Stomach (tissue), 9 donors: ENCODE results near the gene OTOG. TPM values are rescaled to one million over a fixed set of nuclear protein-coding genes. Genes with fewer than 3 reads are reported as not detected.

Source experiments
- DNase-seq, 2 donors: peaks; one replicate each; pipeline versions ENCODE4 v3.0.0 to v3.0.0-alpha.2; 2013 to 2019
- H3K27ac ChIP-seq, 5 donors: fragments of 200-600 bp in 4 of 5; sonication (generic) in 4 of 5; one replicate each; pipeline ENCODE4 v1.5.1; 2013 to 2019; ENCODE audit warnings: mild to moderate bottlenecking in 1 of 5, moderate library complexity in 1 of 5
- H3K27me3 ChIP-seq, 3 donors: fragments of 200-600 bp; sonication (generic); one replicate each; pipeline ENCODE4 v1.5.1; 2017 to 2019; ENCODE audit warnings: mixed run types in 1 of 3
- H3K36me3 ChIP-seq, 4 donors: fragments of 200-600 bp; sonication (generic); 1 replicate in 3 of 4; 2 replicates in 1 of 4; pipeline ENCODE4 v1.5.1; 2016 to 2019
- H3K4me1 ChIP-seq, 4 donors: fragments of 200-600 bp; sonication (generic); one replicate each; pipeline ENCODE4 v1.5.1; 2016 to 2019
- H3K4me3 ChIP-seq, 4 donors: fragments of 200-600 bp; sonication (generic) in 3 of 4; one replicate each; pipeline ENCODE4 v1.5.1; 2016 to 2019; ENCODE audit warnings: mild to moderate bottlenecking in 1 of 4
- H3K9me3 ChIP-seq, 4 donors: fragments of 200-600 bp; sonication (generic); one replicate each; pipeline ENCODE4 v1.5.1; 2016 to 2019
- EP300 ChIP-seq: sonication (generic); formaldehyde crosslinking; IDR thresholded peaks from one replicate; pipeline ENCODE4 v1.6.1; 2017; ENCODE audit warnings: antibody characterized with exemption
- POLR2A ChIP-seq, 4 donors: fragments of 450-650 bp; IDR thresholded peaks; one replicate each; pipeline ENCODE4 v1.6.1; 2016; ENCODE audit warnings: antibody characterized with exemption in 4 of 4, control low read depth in 2 of 4, mild to moderate bottlenecking in 1 of 4, moderate library complexity in 1 of 4
- POLR2AphosphoS5 ChIP-seq, 3 donors: sonication (generic); formaldehyde crosslinking; IDR thresholded peaks; one replicate each; pipeline ENCODE4 v1.6.1; 2016; ENCODE audit warnings: antibody characterized with exemption in 3 of 3
- WGBS, 5 donors: extraction: QIAGEN DNeasy Blood & Tissue Kit in 3 of 5; methylation state at CpG; one replicate each; pipeline versions ENCODE4 v1.1.5 to v1.1.7; 2013 to 2018; 5-methylcytosine and 5-hydroxymethylcytosine counted together
- intact Hi-C: fragments of 100-400 bp; cut with DNase I; formaldehyde crosslinking; loops from one replicate; pipeline ENCODE4 v1.15.1; 2023; ENCODE audit warnings: low total_unique reads
- polyA plus RNA-seq, 3 donors: library from polyadenylated mRNA; stranded (reverse); fragments of 200-250 nt; gene quantifications; one replicate each; pipeline ENCODE4 v1.2.3, GENCODE V29; 2013
- total RNA-seq, 5 donors: library from RNA; depleted of rRNA; stranded (reverse); fragments of >200 nt; gene quantifications; one replicate each; pipeline versions ENCODE4 v1.1.0 to v1.2.3, GENCODE V29; 2014 to 2016
- TF ChIP-seq, protein P1 (sequence below), 7 experiments: fragments of 450-650 bp in 4 of 7; fragments of 200-600 bp in 3 of 7; sonication (generic) in 3 of 7; IDR thresholded peaks; one replicate each; pipeline ENCODE4 v1.5.1; 2016 to 2019; ENCODE audit warnings: antibody characterized with exemption in 7 of 7, control low read depth in 2 of 7, mild to moderate bottlenecking in 1 of 7
- donor health status: healthy with polysubstance abuse.
- donor health status: Bipolar disorder and iron deficiency.
- donor health status: healthy.

OTOG gene
- total and polyA plus RNA-seq, 8 donors: not detected

DNA sequence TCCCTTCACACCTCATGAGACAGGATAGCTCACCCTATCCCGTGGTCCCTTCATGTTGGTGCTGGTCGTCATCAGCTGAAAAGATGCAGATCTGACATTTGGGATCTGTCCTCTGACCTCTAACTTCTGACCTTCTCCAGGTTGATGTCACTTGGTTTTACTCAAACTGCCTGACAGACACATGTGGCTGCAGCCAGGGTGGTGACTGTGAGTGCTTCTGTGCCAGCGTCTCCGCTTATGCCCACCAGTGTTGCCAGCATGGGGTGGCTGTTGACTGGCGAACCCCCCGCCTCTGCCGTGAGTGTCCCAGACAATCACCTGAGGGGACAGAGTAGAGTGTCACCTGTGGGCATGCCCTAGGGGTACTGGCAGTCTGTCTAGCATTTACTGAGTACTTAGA is 49.7 kb downstream of the OTOG start:
- no peaks in the 10 kb centered on the region for H3K9me3 ChIP-seq
- intact Hi-C loops: no loop called here
- no peaks in the 10 kb centered on the region for H3K36me3 ChIP-seq
- peaks cover 0 to 3% (median 0%) of the 10 kb centered on the region in 4 donors for H3K4me1 ChIP-seq
- no peak overlapping the region for H3K27ac ChIP-seq
- peak in 1 of 2 donors; percentile 13 for DNase-seq
- peaks cover 0 to 44% (median 0%) of the 10 kb centered on the region in 3 donors for H3K27me3 ChIP-seq
- no peak overlapping the region for H3K4me3 ChIP-seq
- no peak for TF ChIP-seq EP300
- TF ChIP-seq, protein P1, sequence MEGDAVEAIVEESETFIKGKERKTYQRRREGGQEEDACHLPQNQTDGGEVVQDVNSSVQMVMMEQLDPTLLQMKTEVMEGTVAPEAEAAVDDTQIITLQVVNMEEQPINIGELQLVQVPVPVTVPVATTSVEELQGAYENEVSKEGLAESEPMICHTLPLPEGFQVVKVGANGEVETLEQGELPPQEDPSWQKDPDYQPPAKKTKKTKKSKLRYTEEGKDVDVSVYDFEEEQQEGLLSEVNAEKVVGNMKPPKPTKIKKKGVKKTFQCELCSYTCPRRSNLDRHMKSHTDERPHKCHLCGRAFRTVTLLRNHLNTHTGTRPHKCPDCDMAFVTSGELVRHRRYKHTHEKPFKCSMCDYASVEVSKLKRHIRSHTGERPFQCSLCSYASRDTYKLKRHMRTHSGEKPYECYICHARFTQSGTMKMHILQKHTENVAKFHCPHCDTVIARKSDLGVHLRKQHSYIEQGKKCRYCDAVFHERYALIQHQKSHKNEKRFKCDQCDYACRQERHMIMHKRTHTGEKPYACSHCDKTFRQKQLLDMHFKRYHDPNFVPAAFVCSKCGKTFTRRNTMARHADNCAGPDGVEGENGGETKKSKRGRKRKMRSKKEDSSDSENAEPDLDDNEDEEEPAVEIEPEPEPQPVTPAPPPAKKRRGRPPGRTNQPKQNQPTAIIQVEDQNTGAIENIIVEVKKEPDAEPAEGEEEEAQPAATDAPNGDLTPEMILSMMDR (IDR thresholded peaks at IDR 0.05): no peak
- TF ChIP-seq POLR2AphosphoS5 (IDR thresholded peaks at IDR 0.05): no peak
- TF ChIP-seq POLR2A (IDR thresholded peaks at IDR 0.05): no peak
- WGBS, 5 donors: 67 to 88% (median 86%) methylated on average over 3 to 7 of the region's 7 CpGs

DNA sequence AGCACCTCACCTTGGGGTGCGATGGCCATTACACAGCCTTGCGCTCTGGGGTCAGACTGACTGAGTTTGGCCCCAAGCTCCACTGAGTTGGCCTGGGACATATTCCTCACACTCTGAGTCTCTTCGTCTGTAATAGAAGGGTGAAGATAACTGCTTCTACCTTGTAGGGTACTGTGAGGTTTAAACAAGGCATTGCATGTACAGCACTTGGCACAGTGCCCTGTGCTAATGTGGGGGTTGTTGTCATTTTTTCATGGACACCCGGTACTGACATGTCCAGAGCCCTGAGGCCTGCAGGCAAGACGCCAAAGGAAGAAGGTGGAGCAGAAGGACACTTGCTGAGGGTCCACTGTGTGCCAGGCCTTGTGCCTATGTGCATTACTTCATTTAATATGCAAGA is 50.7 kb downstream of the OTOG start:
- H3K4me3 ChIP-seq: no peak overlapping the region
- 44 to 62% (median 51%) methylated on average over 5 of the region's 5 CpGs for WGBS, 5 donors
- intact Hi-C loops: no loop called here
- peaks cover 0 to 43% (median 0%) of the 10 kb centered on the region in 3 donors for H3K27me3 ChIP-seq
- H3K27ac ChIP-seq: no peak overlapping the region
- no peak for TF ChIP-seq POLR2AphosphoS5 (IDR thresholded peaks at IDR 0.05)
- no peak for TF ChIP-seq POLR2A (IDR thresholded peaks at IDR 0.05)
- no peak for TF ChIP-seq EP300
- TF ChIP-seq, protein P1 (IDR thresholded peaks at IDR 0.05): no peak
- H3K9me3 ChIP-seq: no peaks in the 10 kb centered on the region
- H3K36me3 ChIP-seq: no peaks in the 10 kb centered on the region
- peaks cover 0 to 3% (median 0%) of the 10 kb centered on the region in 4 donors for H3K4me1 ChIP-seq
- peak; percentile 3 to 24 for DNase-seq

DNA sequence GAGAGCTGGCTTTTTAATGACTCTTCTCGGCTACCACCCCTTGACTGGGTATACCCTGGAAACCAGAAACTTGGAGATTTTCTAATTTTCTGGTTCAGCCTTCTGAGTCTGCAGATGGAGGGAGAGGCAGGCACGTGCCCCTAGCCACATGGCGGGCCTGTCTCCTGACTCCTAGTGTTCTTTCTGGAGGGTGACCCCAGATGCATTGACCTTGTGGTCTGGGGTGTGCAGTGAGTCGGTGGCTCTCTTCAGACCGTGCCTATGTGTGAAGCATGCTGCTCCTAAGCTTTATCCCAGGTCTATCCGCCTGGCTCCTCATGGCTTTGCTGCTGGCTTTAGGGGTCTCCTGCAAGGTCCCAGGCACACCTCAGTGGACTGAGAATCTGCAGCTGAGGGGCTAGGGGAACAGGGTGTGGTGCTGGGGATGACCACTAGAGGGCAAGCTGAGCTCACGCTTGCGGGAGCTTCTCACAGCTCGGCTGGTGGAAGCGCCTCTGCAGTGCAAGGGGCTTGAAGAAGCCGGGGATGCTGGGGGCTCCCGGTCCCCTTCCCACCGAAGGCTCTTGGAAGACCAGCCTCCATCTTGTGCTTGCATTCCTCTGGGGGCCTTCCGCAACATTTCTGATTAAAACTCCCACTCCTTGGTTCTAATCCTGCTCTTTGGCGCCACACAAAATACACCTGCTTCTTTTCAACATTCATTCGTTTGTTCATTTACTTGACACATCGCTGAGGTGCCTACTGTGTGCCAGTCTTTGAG is 51.8 kb downstream of the OTOG start:
- TF ChIP-seq POLR2A (IDR thresholded peaks at IDR 0.05): no peak
- TF ChIP-seq, protein P1 (IDR thresholded peaks at IDR 0.05): peak in 5 of 7 experiments; percentile 76 to 92 (median 88)
- no peak overlapping the region for H3K4me3 ChIP-seq
- 19 to 43% (median 26%) methylated on average over 9 to 17 of the region's 17 CpGs for WGBS, 5 donors
- H3K9me3 ChIP-seq: no peaks in the 10 kb centered on the region
- H3K4me1 ChIP-seq: peaks cover 0 to 3% (median 0%) of the 10 kb centered on the region in 4 donors
- H3K27ac ChIP-seq: no peak overlapping the region
- intact Hi-C loops: no loop called here
- DNase-seq: peak; percentile 72 to 88
- H3K27me3 ChIP-seq: peaks cover 0 to 34% (median 0%) of the 10 kb centered on the region in 3 donors
- no peaks in the 10 kb centered on the region for H3K36me3 ChIP-seq

- Histone ChIP-seq H3K27ac (no peak overlapping the region), H3K36me3 (no peaks in the 10 kb centered on the region), H3K4me3 (no peak overlapping the region), H3K9me3 (no peaks in the 10 kb centered on the region), H3K4me1 (peaks cover 0 to 3% (median 0%) of the 10 kb centered on the region in 4 donors), H3K27me3 (peaks cover 0 to 28% (median 0%) of the 10 kb centered on the region in 3 donors)
- intact Hi-C loops: no loop called here
- TF ChIP-seq POLR2A (IDR thresholded peaks at IDR 0.05) (no peak), EP300 (no peak), POLR2AphosphoS5 (IDR thresholded peaks at IDR 0.05) (no peak)
- TF ChIP-seq, protein P1 (IDR thresholded peaks at IDR 0.05): no peak
- 58 to 68% (median 65%) methylated on average over 6 to 10 of the region's 10 CpGs for WGBS, 5 donors
- DNase-seq: peak in 1 of 2 donors; percentile 23
Observed at GRCh38 chr11:17599460-17599925, 52.4 kb downstream of the OTOG start.
